GM23338 (cell line): ENCODE data around the gene KLK15. TPM values are rescaled to one million over a fixed set of nuclear protein-coding genes. Genes with fewer than 3 reads are reported as not detected.
A peak's percentile ranks its signal among the peaks of the same experiment; 100 is the strongest.

Experiments used
- ATAC-seq: fragments of 200-7000 bp; cut with Tn5 transposase; 3 replicates; pipeline ENCODE4 v1.9.1; 2020
- DNase-seq: peaks from one replicate; pipeline ENCODE4 v3.0.0-alpha.2; 2015; ENCODE audit warnings: low spot score
- H2AFZ ChIP-seq: fragments of 200-600 bp; sonication (generic); 2 replicates; pipeline ENCODE4 v1.8.0; 2016; ENCODE audit warnings: antibody characterized with exemption, mild to moderate bottlenecking, moderate library complexity
- H3F3A ChIP-seq: fragments of 200-600 bp; sonication (generic); replicated peaks from 2 replicates; pipeline ENCODE4 v1.8.0; 2017; ENCODE audit warnings: antibody characterized with exemption, mixed run types, low read depth
- H3K27ac ChIP-seq: fragments of 200-600 bp; sonication (generic); 2 replicates; pipeline ENCODE4 v1.6.1; 2016; ENCODE audit warnings: low read depth
- H3K27me3 ChIP-seq: fragments of 200-600 bp; sonication (generic); 2 replicates; pipeline ENCODE4 v1.8.0; 2016; ENCODE audit warnings: mild to moderate bottlenecking, mixed run types, moderate library complexity; ENCODE audit not compliant: insufficient read depth
- H3K36me3 ChIP-seq: fragments of 200-600 bp; sonication (generic); 2 replicates; pipeline ENCODE4 v1.8.0; 2016; ENCODE audit warnings: mild to moderate bottlenecking; ENCODE audit not compliant: insufficient read depth
- H3K4me1 ChIP-seq: fragments of 200-600 bp; sonication (generic); 2 replicates; pipeline ENCODE4 v1.8.0; 2016; ENCODE audit warnings: mild to moderate bottlenecking, moderate library complexity; ENCODE audit not compliant: insufficient read depth
- H3K4me2 ChIP-seq: fragments of 200-600 bp; sonication (generic); 2 replicates; pipeline ENCODE4 v1.7.1; 2017; ENCODE audit warnings: mixed run types
- H3K4me3 ChIP-seq: fragments of 200-600 bp; sonication (generic); 2 replicates; pipeline ENCODE4 v1.6.1; 2016; ENCODE audit warnings: mixed run types
- H3K79me2 ChIP-seq: fragments of 200-600 bp; sonication (generic); replicated peaks from 2 replicates; pipeline ENCODE4 v1.8.0; 2017; ENCODE audit warnings: mild to moderate bottlenecking; ENCODE audit not compliant: insufficient read depth
- H3K9me2 ChIP-seq: fragments of 200-600 bp; sonication (generic); 2 replicates; pipeline ENCODE4 v1.8.0; 2017; ENCODE audit not compliant: insufficient read depth
- H4K20me1 ChIP-seq: fragments of 200-600 bp; sonication (generic); replicated peaks from 2 replicates; pipeline ENCODE4 v1.8.0; 2017; ENCODE audit warnings: mild to moderate bottlenecking; ENCODE audit not compliant: insufficient read depth
- H3K27ac Mint-ChIP-seq: 2 replicates; pipeline ENCODE4 v1.8.0; 2020; ENCODE audit warnings: inconsistent platforms, mild to moderate bottlenecking, moderate library complexity, mixed read lengths
- H3K27me3 Mint-ChIP-seq: 3 replicates; pipeline ENCODE4 v1.8.0; 2022; ENCODE audit warnings: low read depth, mild to moderate bottlenecking, moderate library complexity, mixed read lengths, inconsistent platforms; ENCODE audit not compliant: insufficient read depth, poor library complexity
- H3K36me3 Mint-ChIP-seq: 3 replicates; pipeline ENCODE4 v1.8.0; 2021; ENCODE audit warnings: low read depth, mild to moderate bottlenecking, inconsistent platforms, moderate library complexity, mixed read lengths
- H3K4me1 Mint-ChIP-seq: 3 replicates; pipeline ENCODE4 v1.8.0; 2020; ENCODE audit warnings: mild to moderate bottlenecking, inconsistent platforms, mixed read lengths
- H3K4me3 Mint-ChIP-seq: 3 replicates; pipeline ENCODE4 v1.8.0; 2021; ENCODE audit warnings: moderate library complexity, mild to moderate bottlenecking, inconsistent platforms, mixed read lengths
- H3K9me3 Mint-ChIP-seq: 3 replicates; pipeline ENCODE4 v1.8.0; 2020; ENCODE audit warnings: moderate library complexity, mild to moderate bottlenecking, inconsistent platforms, mixed read lengths
- CTCF ChIP-seq, 2 experiments: fragments of 200-600 bp in 1 of 2; sonication (generic) in 1 of 2; conservative IDR thresholded peaks; 2 replicates each; pipeline versions ENCODE4 v1.5.1 to v1.6.1; 2016 to 2017; ENCODE audit warnings: antibody characterized with exemption in 2 of 2, low read depth in 2 of 2, mild to moderate bottlenecking in 2 of 2, moderate library complexity in 1 of 2
- ETS1 ChIP-seq: IDR thresholded peaks from 2 replicates; pipeline ENCODE4 v1.6.1; 2016; ENCODE audit warnings: antibody characterized with exemption
- EZH2phosphoT487 ChIP-seq: fragments of 200-600 bp; sonication (generic); IDR thresholded peaks from one replicate; pipeline ENCODE4 v1.8.1; 2018; ENCODE audit warnings: antibody characterized with exemption; ENCODE audit not compliant: unreplicated experiment
- JUNB ChIP-seq: IDR thresholded peaks from one replicate; pipeline ENCODE4 v1.6.1; 2016; ENCODE audit warnings: antibody characterized with exemption; ENCODE audit not compliant: unreplicated experiment
- NANOG ChIP-seq: IDR thresholded peaks from 2 replicates; pipeline ENCODE4 v1.6.1; 2016; ENCODE audit warnings: antibody characterized with exemption, borderline replicate concordance
- REST ChIP-seq: IDR thresholded peaks from one replicate; pipeline ENCODE4 v1.6.1; 2018; ENCODE audit warnings: antibody characterized with exemption; ENCODE audit not compliant: unreplicated experiment
- STAT1 ChIP-seq: IDR thresholded peaks from one replicate; pipeline ENCODE4 v1.6.1; 2016; ENCODE audit warnings: antibody characterized with exemption; ENCODE audit not compliant: unreplicated experiment
- ZNF114 ChIP-seq: fragments of 250-450 bp; sonication (Bioruptor Pico); IDR thresholded peaks from 2 replicates; pipeline ENCODE4 v1.5.0; 2020; ENCODE audit warnings: mild to moderate bottlenecking, moderate library complexity
- polyA plus RNA-seq: library from polyadenylated mRNA; unstranded; fragments of >200 nt; fragmentation: Nextera tagmentation; extraction: Ambion mirVana; gene quantifications from 2 replicates; pipeline ENCODE4 v1.2.1, GENCODE V29; 2016
- total RNA-seq: library from RNA; depleted of rRNA; stranded (reverse); fragments of >200 nt; shearing (Covaris generic); gene quantifications from 2 replicates; pipeline ENCODE4 v1.2.3, GENCODE V29; 2014

Gene KLK15
- total and polyA plus RNA-seq, 2 experiments from 2014 or later = not detected

GRCh38 chr19:50878851-50879250, 45.5 kb upstream of the KLK15 start (continued):
- no peak for TF ChIP-seq ETS1
- TF ChIP-seq EZH2phosphoT487 = no peak
- TF ChIP-seq REST = no peak
- TF ChIP-seq STAT1 = no peak
- TF ChIP-seq CTCF (conservative IDR thresholded peaks at IDR 0.05; ENCODE audit: low read depth in 2 of 2) = no peak
- no peak for TF ChIP-seq ZNF114 (CRISPR knock-in tag)

- H3K36me3 Mint-ChIP-seq = peaks cover 22% of the 10 kb centered on the region
- Histone ChIP-seq H3K9me2 (no peaks in the 10 kb centered on the region), H3K79me2 (no peaks in the 10 kb centered on the region), H3K4me2 (peak overlapping the region; percentile 51; the same call in 1 of the 2 replicates), H4K20me1 (no peaks in the 10 kb centered on the region), H3K4me1 (peaks cover 9% of the 10 kb centered on the region; the same call in 1 of the 2 replicates), H3F3A (no peaks in the 10 kb centered on the region), H3K27ac (no peak overlapping the region), H3K27me3 (no peaks in the 10 kb centered on the region), H2AFZ (peak overlapping the region; percentile 94), H3K4me3 (no peak overlapping the region), H3K36me3 (no peaks in the 10 kb centered on the region)
- no peak overlapping the region for H3K27ac Mint-ChIP-seq
- H3K4me1 Mint-ChIP-seq = no peaks in the 10 kb centered on the region
- peaks cover 4% of the 10 kb centered on the region for H3K27me3 Mint-ChIP-seq
- peak; percentile 27 for DNase-seq
- ATAC-seq = peak; percentile 50
- H3K9me3 Mint-ChIP-seq = peaks cover 13% of the 10 kb centered on the region
- no peak overlapping the region for H3K4me3 Mint-ChIP-seq
- TF ChIP-seq ZNF114 (CRISPR knock-in tag) (no peak), STAT1 (no peak), REST (no peak), JUNB (no peak), NANOG (no peak), EZH2phosphoT487 (no peak), ETS1 (no peak)
These were observed 44.0 kb upstream of the KLK15 start for GRCh38 chr19:50877338-50877737.
